Breast epithelium (tissue), 3 donors: ENCODE data around the gene KLHDC10.

ENCODE experiments used
- POLR2A ChIP-seq: fragments of 450-650 bp; IDR thresholded peaks from one replicate; pipeline ENCODE4 v1.6.1; 2016; ENCODE audit warnings: antibody characterized with exemption, mild to moderate bottlenecking, moderate library complexity
- TF ChIP-seq, protein P1 (sequence below), 3 donors: fragments of 450-650 bp; IDR thresholded peaks; one replicate each; pipeline ENCODE4 v1.5.1; 2016 to 2017; ENCODE audit warnings: antibody characterized with exemption in 3 of 3, mild to moderate bottlenecking in 3 of 3, moderate library complexity in 3 of 3

DNA sequence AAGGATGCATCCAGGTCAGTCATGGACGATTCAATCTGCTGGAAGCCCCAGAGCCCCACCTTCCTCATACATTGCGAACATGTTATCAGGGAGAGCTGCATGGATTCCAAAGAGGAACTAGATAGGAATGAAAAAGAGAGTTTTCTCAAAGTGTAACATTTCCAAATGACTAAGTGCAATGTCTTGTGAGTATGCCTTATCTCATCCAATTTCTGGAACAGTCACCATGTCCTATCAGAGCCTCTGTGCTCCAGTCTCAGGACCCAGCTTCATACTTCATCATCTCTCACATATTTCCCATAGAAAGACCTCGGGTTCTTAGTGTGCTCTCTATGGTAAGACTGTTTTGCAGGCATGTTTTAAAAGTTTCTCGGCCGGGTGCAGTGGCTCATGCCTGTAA is 45.9 kb upstream of the KLHDC10 start:
- no peak for TF ChIP-seq POLR2A
- TF ChIP-seq, protein P1, sequence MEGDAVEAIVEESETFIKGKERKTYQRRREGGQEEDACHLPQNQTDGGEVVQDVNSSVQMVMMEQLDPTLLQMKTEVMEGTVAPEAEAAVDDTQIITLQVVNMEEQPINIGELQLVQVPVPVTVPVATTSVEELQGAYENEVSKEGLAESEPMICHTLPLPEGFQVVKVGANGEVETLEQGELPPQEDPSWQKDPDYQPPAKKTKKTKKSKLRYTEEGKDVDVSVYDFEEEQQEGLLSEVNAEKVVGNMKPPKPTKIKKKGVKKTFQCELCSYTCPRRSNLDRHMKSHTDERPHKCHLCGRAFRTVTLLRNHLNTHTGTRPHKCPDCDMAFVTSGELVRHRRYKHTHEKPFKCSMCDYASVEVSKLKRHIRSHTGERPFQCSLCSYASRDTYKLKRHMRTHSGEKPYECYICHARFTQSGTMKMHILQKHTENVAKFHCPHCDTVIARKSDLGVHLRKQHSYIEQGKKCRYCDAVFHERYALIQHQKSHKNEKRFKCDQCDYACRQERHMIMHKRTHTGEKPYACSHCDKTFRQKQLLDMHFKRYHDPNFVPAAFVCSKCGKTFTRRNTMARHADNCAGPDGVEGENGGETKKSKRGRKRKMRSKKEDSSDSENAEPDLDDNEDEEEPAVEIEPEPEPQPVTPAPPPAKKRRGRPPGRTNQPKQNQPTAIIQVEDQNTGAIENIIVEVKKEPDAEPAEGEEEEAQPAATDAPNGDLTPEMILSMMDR (IDR thresholded peaks at IDR 0.05) = no peak
